Measurements from ENCODE around the gene TMEM196.

TMEM196 gene

DNA sequence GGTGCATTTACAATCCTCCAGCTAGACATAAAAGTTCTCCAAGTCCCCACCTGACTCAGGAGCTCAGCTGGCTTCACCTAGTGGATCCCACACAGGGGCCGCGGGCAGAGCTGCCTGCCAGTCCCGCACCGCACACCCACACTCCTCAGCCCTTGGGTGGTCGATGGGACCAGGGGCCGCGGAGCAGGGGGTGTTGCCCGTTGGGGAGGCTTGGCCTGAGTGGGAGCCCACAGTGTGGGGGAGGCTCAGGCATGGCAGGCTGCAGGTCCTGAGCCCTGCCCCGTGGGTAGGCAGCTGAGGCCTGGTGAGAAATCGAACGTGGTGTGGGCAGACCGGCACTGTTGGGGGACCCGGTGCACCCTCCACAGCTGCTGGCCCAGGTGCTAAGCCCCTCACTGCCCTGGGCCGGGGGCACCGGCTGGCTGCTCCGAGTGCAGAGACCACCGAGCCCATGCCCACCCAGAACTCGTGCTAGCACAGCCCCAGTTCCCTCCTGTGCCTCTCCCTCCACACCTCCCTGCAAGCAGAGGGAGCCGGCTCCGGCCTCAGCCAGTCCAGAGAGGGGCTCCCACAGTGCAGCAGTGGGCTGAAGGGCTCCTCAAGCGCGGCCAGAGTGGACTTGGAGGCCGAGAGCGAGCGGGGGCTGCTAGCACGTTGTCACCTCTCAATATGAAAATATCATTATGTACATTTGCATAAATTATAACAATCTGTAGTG, 81.1 kb downstream of the TMEM196 start:
- TF ChIP-seq, protein P1, sequence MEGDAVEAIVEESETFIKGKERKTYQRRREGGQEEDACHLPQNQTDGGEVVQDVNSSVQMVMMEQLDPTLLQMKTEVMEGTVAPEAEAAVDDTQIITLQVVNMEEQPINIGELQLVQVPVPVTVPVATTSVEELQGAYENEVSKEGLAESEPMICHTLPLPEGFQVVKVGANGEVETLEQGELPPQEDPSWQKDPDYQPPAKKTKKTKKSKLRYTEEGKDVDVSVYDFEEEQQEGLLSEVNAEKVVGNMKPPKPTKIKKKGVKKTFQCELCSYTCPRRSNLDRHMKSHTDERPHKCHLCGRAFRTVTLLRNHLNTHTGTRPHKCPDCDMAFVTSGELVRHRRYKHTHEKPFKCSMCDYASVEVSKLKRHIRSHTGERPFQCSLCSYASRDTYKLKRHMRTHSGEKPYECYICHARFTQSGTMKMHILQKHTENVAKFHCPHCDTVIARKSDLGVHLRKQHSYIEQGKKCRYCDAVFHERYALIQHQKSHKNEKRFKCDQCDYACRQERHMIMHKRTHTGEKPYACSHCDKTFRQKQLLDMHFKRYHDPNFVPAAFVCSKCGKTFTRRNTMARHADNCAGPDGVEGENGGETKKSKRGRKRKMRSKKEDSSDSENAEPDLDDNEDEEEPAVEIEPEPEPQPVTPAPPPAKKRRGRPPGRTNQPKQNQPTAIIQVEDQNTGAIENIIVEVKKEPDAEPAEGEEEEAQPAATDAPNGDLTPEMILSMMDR (IDR thresholded peaks at IDR 0.05): no peak

DNA sequence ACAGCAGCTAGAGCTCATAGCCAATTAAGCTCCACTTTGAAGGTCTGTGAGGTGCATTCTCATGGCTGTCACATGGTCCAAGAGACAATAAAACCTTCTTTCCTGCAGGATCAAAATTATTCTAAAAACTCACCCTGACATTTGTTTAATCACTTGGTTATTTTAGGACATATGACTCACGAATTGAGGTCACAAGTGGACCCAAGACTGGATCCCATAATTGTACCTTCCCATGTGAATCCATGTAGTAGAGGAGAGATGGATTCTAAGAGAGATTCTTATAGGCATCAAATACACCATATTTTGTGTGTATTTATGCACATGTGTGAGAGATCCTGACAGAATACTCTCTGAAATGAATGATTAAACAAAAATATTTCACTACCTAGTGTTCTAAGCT, 82.7 kb downstream of the TMEM196 start:
- TF ChIP-seq, protein P1 (IDR thresholded peaks at IDR 0.05): no peak

DNA sequence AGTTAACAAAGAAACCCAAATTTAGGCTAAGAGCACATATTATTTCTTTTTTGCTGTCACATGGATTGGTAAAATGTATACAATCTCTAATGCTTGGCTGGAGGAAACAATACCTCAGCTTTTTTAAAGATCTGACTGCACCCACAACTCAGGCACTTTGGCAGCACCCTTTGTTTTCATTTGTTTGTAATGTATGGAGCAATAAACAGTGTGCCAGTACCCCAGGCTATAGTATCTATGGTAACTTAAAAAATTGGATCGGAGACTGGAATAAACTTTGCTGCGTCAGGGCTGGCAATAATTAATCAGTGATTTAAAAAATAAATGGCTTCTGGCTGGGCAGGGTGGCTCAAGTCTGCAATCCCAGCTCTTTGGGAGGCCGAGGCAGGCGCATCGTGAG, 91.8 kb downstream of the TMEM196 start:
- TF ChIP-seq, protein P1 (IDR thresholded peaks at IDR 0.05): no peak

DNA sequence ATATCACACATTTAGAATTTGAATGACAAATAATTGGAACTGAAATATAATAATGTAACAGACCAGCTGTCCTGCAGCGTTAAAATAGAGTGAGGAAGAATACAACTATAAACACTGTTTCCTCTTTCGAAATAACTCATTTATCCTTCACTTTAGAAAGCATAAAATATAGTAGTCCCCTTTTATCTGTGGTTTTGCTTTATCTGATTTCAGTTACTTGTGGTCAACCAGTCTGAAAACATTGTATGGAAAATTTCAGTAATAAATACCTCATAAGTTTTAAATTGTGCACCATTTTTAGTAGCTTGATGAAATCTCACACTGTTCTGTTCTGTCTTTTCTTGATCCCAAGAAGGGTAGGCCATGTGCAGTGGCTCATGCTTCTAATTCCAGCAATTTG, 96.2 kb downstream of the TMEM196 start:
- TF ChIP-seq, protein P1 (IDR thresholded peaks at IDR 0.05): no peak

DNA sequence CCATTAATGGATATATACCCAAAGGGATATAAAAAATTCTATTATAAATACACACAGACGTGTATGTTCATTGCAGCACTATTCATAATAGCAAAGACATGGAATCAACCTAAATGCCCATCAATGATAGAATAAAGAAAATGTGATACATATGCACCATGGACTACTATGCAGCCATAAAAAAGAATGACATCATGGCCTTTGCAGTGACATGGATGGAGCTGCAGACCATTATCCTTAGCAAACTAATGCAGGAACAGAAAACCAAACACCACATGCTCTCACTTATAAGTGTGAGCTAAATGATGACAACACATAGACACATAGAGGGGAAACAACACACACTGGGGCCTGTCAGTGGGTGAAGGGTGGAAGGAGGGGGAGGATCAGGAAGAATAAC, 97.6 kb downstream of the TMEM196 start:
- TF ChIP-seq, protein P1 (IDR thresholded peaks at IDR 0.05): no peak

DNA sequence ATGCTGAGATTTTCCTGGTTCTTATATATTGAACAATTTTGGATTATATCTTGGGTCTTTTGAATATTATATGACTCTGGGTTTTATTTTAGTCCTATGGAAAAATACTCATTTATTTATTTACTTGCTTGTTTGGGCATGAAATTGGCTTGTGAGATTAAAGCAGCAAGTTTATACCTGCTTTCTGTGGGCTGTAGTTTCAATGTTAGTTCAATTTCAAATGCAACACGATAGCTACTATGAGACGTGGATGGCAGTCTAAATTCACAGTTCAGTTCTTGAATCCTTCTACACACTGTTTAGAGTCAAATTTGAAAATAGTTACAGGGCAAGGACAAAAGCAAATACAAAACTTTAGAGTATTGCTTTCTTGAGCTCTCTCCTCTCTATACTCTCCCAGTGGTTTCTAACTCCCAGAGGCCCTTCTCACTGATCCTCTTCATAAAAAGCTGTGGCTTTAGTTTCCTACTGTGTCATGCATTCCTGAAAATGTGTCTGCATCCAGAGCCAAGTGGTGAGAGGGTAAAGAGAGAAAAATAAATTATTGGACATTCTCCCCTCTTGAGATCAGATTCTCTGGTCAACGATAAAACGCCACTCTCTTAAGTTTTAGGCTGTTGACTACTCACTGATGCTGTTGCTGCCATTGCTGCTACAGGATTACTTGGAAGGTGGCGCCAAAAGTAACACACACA, 99.0 kb downstream of the TMEM196 start:
- TF ChIP-seq, protein P1 (IDR thresholded peaks at IDR 0.05): no peak

DNA sequence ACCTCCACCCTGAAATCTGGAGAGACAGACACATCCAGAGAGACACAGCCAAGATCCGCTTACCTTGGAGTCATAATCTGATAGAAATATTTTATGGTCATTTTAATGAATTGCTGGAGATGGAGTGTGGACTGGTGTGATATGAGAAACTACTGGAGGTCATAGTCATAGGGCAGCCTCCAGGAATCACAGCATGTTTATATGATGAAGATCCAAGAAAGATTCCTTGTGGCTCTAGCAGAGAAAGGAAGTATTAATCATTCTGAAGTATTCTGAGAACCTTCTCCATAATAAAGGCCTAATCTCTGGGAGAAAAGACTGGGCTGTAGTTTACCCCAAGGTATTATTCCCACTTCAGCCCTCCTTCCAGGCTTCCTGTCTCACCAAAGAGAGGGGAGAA, 102.6 kb downstream of the TMEM196 start:
- TF ChIP-seq, protein P1 (IDR thresholded peaks at IDR 0.05): no peak
